Measurements from ENCODE around the gene EMX1.

The EMX1 gene

DNA sequence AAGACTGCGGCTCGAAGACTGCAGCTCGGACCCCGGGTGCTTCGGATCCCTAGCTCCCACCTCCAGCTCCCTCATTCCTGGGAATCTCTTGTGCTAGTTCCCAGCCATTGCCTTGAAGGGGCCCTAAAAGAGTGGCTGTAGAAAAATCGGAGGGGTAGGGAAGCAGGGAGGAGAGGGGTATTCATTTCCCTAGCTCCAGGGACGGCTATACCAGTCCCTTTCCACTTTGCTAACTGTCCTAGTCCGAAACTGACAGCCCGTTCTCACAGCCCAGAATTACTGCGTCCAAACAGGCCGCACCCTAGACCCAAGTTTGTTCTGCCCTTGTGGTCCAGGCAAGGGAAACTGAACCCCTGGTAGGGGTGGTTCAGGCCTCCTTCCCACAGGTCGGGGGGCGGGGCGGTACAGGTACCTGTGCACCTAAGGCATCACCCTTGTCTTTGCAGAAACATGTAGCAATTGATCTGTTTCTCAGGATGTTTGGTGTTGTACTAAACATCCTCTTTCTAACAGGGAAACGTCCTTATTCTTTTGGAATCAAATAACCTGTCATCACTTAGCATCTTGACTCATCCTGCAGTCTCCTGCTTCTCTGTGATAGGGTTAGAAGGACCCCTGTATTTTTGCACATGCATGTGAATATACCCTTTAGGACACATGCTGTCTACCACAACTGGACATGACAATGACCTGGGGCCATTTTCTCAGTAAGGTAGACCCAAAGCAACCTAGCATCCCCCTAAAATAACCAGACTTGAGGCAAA is 4.0 kb downstream of the EMX1 start:
- no peak for DNase-seq (ENCODE audit: low read depth, low spot score)
- Histone ChIP-seq H3K9me3 (ENCODE audit: insufficient read depth, low read length) (no peaks in the 10 kb centered on the region), H3K9ac (ENCODE audit: insufficient read length, low read depth) (no peak overlapping the region), H3K36me3 (ENCODE audit: insufficient read depth, insufficient read length, low read length) (no peaks in the 10 kb centered on the region), H3K27me3 (ENCODE audit: insufficient read depth, insufficient read length) (peaks cover 96% of the 10 kb centered on the region), H3K4me1 (ENCODE audit: insufficient read depth, insufficient read length) (peaks cover 8% of the 10 kb centered on the region), H3K4me3 (ENCODE audit: insufficient read length, low read depth) (no peak overlapping the region)
- TF ChIP-seq SUZ12 (IDR thresholded peaks at IDR 0.05; ENCODE audit: extremely low read depth, insufficient read depth, insufficient read length) (peak; percentile 49), ZNF274 (IDR thresholded peaks at IDR 0.05; ENCODE audit: low read depth, low read length) (no peak)

- H3K4me3 ChIP-seq (ENCODE audit: insufficient read length, low read depth) = no peak overlapping the region
- H3K9ac ChIP-seq (ENCODE audit: insufficient read length, low read depth) = no peak overlapping the region
- H3K4me1 ChIP-seq (ENCODE audit: insufficient read depth, insufficient read length) = peaks cover 8% of the 10 kb centered on the region
- TF ChIP-seq SUZ12 (IDR thresholded peaks at IDR 0.05; ENCODE audit: extremely low read depth, insufficient read depth, insufficient read length) = no peak
- TF ChIP-seq YY1 (IDR thresholded peaks at IDR 0.05; ENCODE audit: insufficient read depth, insufficient read length) = no peak
- no peak for TF ChIP-seq ZNF274 (IDR thresholded peaks at IDR 0.05; ENCODE audit: low read depth, low read length)
- no peak for DNase-seq (ENCODE audit: low read depth, low spot score)
- H3K36me3 ChIP-seq (ENCODE audit: insufficient read depth, insufficient read length, low read length) = no peaks in the 10 kb centered on the region
- H3K9me3 ChIP-seq (ENCODE audit: insufficient read depth, low read length) = no peaks in the 10 kb centered on the region
- peaks cover 96% of the 10 kb centered on the region for H3K27me3 ChIP-seq (ENCODE audit: insufficient read depth, insufficient read length)
Measured at GRCh38 chr2:72921853-72922252, 4.5 kb downstream of the EMX1 start.

- TF ChIP-seq YY1 (IDR thresholded peaks at IDR 0.05; ENCODE audit: insufficient read depth, insufficient read length) (no peak), ZNF274 (IDR thresholded peaks at IDR 0.05; ENCODE audit: low read depth, low read length) (no peak), SUZ12 (IDR thresholded peaks at IDR 0.05; ENCODE audit: extremely low read depth, insufficient read depth, insufficient read length) (no peak)
- DNase-seq (ENCODE audit: low read depth, low spot score) = no peak
- Histone ChIP-seq H3K36me3 (ENCODE audit: insufficient read depth, insufficient read length, low read length) (no peaks in the 10 kb centered on the region), H3K9ac (ENCODE audit: insufficient read length, low read depth) (peak overlapping the region; percentile 32), H3K9me3 (ENCODE audit: insufficient read depth, low read length) (no peaks in the 10 kb centered on the region), H3K4me1 (ENCODE audit: insufficient read depth, insufficient read length) (peaks cover 6% of the 10 kb centered on the region), H3K4me3 (ENCODE audit: insufficient read length, low read depth) (peak overlapping the region; percentile 21), H3K27me3 (ENCODE audit: insufficient read depth, insufficient read length) (peaks cover 100% of the 10 kb centered on the region)
Measured at GRCh38 chr2:72923833-72924352, 6.6 kb downstream of the EMX1 start.

- Histone ChIP-seq H3K27me3 (ENCODE audit: insufficient read depth, insufficient read length) (peaks cover 100% of the 10 kb centered on the region), H3K36me3 (ENCODE audit: insufficient read depth, insufficient read length, low read length) (no peaks in the 10 kb centered on the region), H3K9ac (ENCODE audit: insufficient read length, low read depth) (peak overlapping the region; percentile 32), H3K4me3 (ENCODE audit: insufficient read length, low read depth) (peak overlapping the region; percentile 21), H3K4me1 (ENCODE audit: insufficient read depth, insufficient read length) (peaks cover 6% of the 10 kb centered on the region), H3K9me3 (ENCODE audit: insufficient read depth, low read length) (no peaks in the 10 kb centered on the region)
- TF ChIP-seq SUZ12 (IDR thresholded peaks at IDR 0.05; ENCODE audit: extremely low read depth, insufficient read depth, insufficient read length) (peak; percentile 93), YY1 (IDR thresholded peaks at IDR 0.05; ENCODE audit: insufficient read depth, insufficient read length) (no peak), ZNF274 (IDR thresholded peaks at IDR 0.05; ENCODE audit: low read depth, low read length) (no peak)
- DNase-seq (ENCODE audit: low read depth, low spot score) = no peak
Measured at GRCh38 chr2:72924353-72925240, 7.3 kb downstream of the EMX1 start.

GRCh38 chr2:72925328-72925943 is 8.1 kb downstream of the EMX1 start:
- H3K4me1 ChIP-seq (ENCODE audit: insufficient read depth, insufficient read length) = peaks cover 4% of the 10 kb centered on the region
- TF ChIP-seq YY1 (IDR thresholded peaks at IDR 0.05; ENCODE audit: insufficient read depth, insufficient read length) (no peak), SUZ12 (IDR thresholded peaks at IDR 0.05; ENCODE audit: extremely low read depth, insufficient read depth, insufficient read length) (no peak), ZNF274 (IDR thresholded peaks at IDR 0.05; ENCODE audit: low read depth, low read length) (no peak)
- H3K36me3 ChIP-seq (ENCODE audit: insufficient read depth, insufficient read length, low read length) = no peaks in the 10 kb centered on the region
- H3K27me3 ChIP-seq (ENCODE audit: insufficient read depth, insufficient read length) = peaks cover 100% of the 10 kb centered on the region
- DNase-seq (ENCODE audit: low read depth, low spot score) = no peak
- no peak overlapping the region for H3K9ac ChIP-seq (ENCODE audit: insufficient read length, low read depth)
- no peaks in the 10 kb centered on the region for H3K9me3 ChIP-seq (ENCODE audit: insufficient read depth, low read length)
- no peak overlapping the region for H3K4me3 ChIP-seq (ENCODE audit: insufficient read length, low read depth)

GRCh38 chr2:72926368-72926767 is 9.0 kb downstream of the EMX1 start:
- Histone ChIP-seq H3K4me3 (ENCODE audit: insufficient read length, low read depth) (no peak overlapping the region), H3K4me1 (ENCODE audit: insufficient read depth, insufficient read length) (peaks cover 4% of the 10 kb centered on the region), H3K36me3 (ENCODE audit: insufficient read depth, insufficient read length, low read length) (no peaks in the 10 kb centered on the region), H3K27me3 (ENCODE audit: insufficient read depth, insufficient read length) (peaks cover 100% of the 10 kb centered on the region), H3K9me3 (ENCODE audit: insufficient read depth, low read length) (no peaks in the 10 kb centered on the region), H3K9ac (ENCODE audit: insufficient read length, low read depth) (no peak overlapping the region)
- TF ChIP-seq ZNF274 (IDR thresholded peaks at IDR 0.05; ENCODE audit: low read depth, low read length) = no peak
- TF ChIP-seq SUZ12 (IDR thresholded peaks at IDR 0.05; ENCODE audit: extremely low read depth, insufficient read depth, insufficient read length) = no peak
- no peak for TF ChIP-seq YY1 (IDR thresholded peaks at IDR 0.05; ENCODE audit: insufficient read depth, insufficient read length)
- no peak for DNase-seq (ENCODE audit: low read depth, low spot score)

Measured in NT2/D1 (cell line).